Panc1 (cell line): ENCODE measurements around the gene TXNDC16. TPM values are rescaled to one million over a fixed set of nuclear protein-coding genes. Genes with fewer than 3 reads are reported as not detected.

Experiments
- ATAC-seq: fragments of 200-7000 bp; cut with Tn5 transposase; 2 replicates; pipeline ENCODE4 v1.9.1; 2020; ENCODE audit warnings: mild to moderate bottlenecking, moderate library complexity
- BruUV-seq: library from RNA; stranded (reverse); fragments of 400-500 nt; replicated peaks from 2 replicates; lab custom pipeline; 2021; lab: Mats Ljungman, UMichigan
- CTCF ChIA-PET: fragments of 300-600 bp; sonication (Branson Sonifier 250); formaldehyde crosslinking; loops from one replicate; lab custom pipeline; 2022; ENCODE audit warnings: antibody characterized with exemption; lab: Charles Lee
- POLR2A ChIA-PET: fragments of 300-600 bp; sonication (Branson Sonifier 250); formaldehyde crosslinking; loops from one replicate; lab custom pipeline; 2022; ENCODE audit warnings: antibody characterized with exemption; lab: Charles Lee
- DNase-seq: peaks from one replicate; pipeline ENCODE4 v3.0.0-alpha.2; 2010; ENCODE audit warnings: low read depth, low spot score
- H3K27ac ChIP-seq: 2 replicates; pipeline ENCODE4 v1.5.1; 2011; ENCODE audit warnings: mild to moderate bottlenecking, low read length, inconsistent platforms
- H3K27me3 ChIP-seq: fragments of 200-500 bp; sonication (Bioruptor generic); 2 replicates; pipeline ENCODE4 v1.6.0; 2014; ENCODE audit warnings: low read length, inconsistent platforms; ENCODE audit not compliant: control insufficient read depth, insufficient read depth
- H3K36me3 ChIP-seq: fragments of 200-500 bp; sonication (Bioruptor generic); 2 replicates; pipeline ENCODE4 v1.5.1; 2014; ENCODE audit warnings: inconsistent platforms, mild to moderate bottlenecking, low read length, moderate library complexity; ENCODE audit not compliant: control insufficient read depth, insufficient read depth
- H3K4me1 ChIP-seq: 2 replicates; pipeline ENCODE4 v1.5.1; 2011; ENCODE audit warnings: inconsistent platforms, mild to moderate bottlenecking, low read length, moderate library complexity; ENCODE audit not compliant: control insufficient read depth, insufficient read depth
- H3K4me3 ChIP-seq, 2 experiments: 2 replicates each; pipeline ENCODE4 v1.5.1; 2011 to 2012; ENCODE audit warnings: low read depth in 2 of 2, low read length in 2 of 2, mild to moderate bottlenecking in 2 of 2, inconsistent platforms in 1 of 2, moderate library complexity in 1 of 2
- H3K9me3 ChIP-seq: fragments of 200-500 bp; sonication (Bioruptor generic); 2 replicates; pipeline ENCODE4 v1.5.1; 2014; ENCODE audit warnings: low read depth, mild to moderate bottlenecking, inconsistent platforms, low read length, moderate library complexity; ENCODE audit not compliant: control insufficient read depth, insufficient read depth
- POLR2AphosphoS5 ChIP-seq: IDR thresholded peaks from 2 replicates; pipeline ENCODE4 v1.6.1; 2012; ENCODE audit warnings: mild to moderate bottlenecking, low read depth, low read length, moderate library complexity
- SIN3A ChIP-seq: IDR thresholded peaks from 2 replicates; pipeline ENCODE4 v1.6.1; 2012; ENCODE audit warnings: low read depth, mild to moderate bottlenecking, low read length, moderate library complexity, borderline replicate concordance; ENCODE audit not compliant: insufficient read depth
- TCF7L2 ChIP-seq: IDR thresholded peaks from 2 replicates; pipeline ENCODE4 v1.6.1; 2011; ENCODE audit warnings: mild to moderate bottlenecking, low read depth, low read length, inconsistent platforms
- in situ Hi-C: cut with HindIII; loops from 2 replicates; pipeline ENCODE4 v1.10.0; 2016; ENCODE audit warnings: low sequenced_read_pairs, low pct_unique_long_range_greater_than_20kb
- intact Hi-C: fragments of 100-400 bp; cut with micrococcal nuclease; formaldehyde crosslinking; loops from one replicate; pipeline ENCODE4 v1.10.0; 2022; ENCODE audit not compliant: unreplicated experiment
- total RNA-seq: library from RNA; stranded (reverse); gene quantifications from one replicate; pipeline ENCODE4 v1.2.1, GENCODE V29; 2021; ENCODE audit not compliant: unreplicated experiment
- TF ChIP-seq, protein P1 (sequence below): fragments of 450-650 bp; IDR thresholded peaks from 2 replicates; pipeline ENCODE4 v1.5.1; 2017; ENCODE audit warnings: mild to moderate bottlenecking
- TF ChIP-seq, protein P2 (sequence below), 2 experiments: IDR thresholded peaks; 2 replicates each; pipeline ENCODE4 v1.6.1; 2011 to 2012; ENCODE audit warnings: low read depth in 2 of 2, control low read depth in 1 of 2, low read length in 1 of 2, mild to moderate bottlenecking in 1 of 2, moderate library complexity in 1 of 2; ENCODE audit not compliant: insufficient read depth in 1 of 2

Gene TXNDC16
- total RNA-seq, 1 experiment from 2014 or later: 4.9 TPM

DNA sequence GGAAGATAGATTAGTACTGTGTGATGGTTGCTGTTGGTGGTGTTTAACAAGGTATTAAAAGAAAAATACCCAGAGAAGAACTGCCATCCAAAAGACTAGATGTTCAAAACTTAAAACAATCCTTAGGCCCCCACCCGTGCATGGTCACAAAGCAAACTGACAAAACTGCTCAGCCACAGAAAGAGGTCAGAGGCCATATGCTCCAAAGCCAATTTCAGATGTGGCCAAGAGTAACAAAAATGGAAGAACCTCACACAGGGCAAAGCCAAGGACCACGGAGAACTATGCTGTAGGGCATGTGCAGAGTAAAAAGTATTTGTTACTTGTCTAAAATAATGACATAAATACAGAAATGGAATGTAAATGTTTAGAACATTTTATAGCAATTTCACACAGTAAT is 5.3 kb downstream of the TXNDC16 start:
- POLR2A ChIA-PET: no interaction called here
- DNase-seq: no peak
- Histone ChIP-seq H3K9me3 (no peaks in the 10 kb centered on the region), H3K4me1 (peaks cover 7% of the 10 kb centered on the region; the same call in 1 of the 2 replicates), H3K27me3 (no peaks in the 10 kb centered on the region), H3K36me3 (no peaks in the 10 kb centered on the region), H3K4me3 (no peak overlapping the region), H3K27ac (no peak overlapping the region)
- intact Hi-C loops (no loop called here), in situ Hi-C loops (no loop called here)
- CTCF ChIA-PET: interaction anchor here (0.6 kb wide), 1 partner anchor 630 kb away, joined by 3 read pairs; no protein-coding TSS in a partner anchor
- ATAC-seq: no peak
- BruUV-seq: no TSS peak
- TF ChIP-seq, protein P1, sequence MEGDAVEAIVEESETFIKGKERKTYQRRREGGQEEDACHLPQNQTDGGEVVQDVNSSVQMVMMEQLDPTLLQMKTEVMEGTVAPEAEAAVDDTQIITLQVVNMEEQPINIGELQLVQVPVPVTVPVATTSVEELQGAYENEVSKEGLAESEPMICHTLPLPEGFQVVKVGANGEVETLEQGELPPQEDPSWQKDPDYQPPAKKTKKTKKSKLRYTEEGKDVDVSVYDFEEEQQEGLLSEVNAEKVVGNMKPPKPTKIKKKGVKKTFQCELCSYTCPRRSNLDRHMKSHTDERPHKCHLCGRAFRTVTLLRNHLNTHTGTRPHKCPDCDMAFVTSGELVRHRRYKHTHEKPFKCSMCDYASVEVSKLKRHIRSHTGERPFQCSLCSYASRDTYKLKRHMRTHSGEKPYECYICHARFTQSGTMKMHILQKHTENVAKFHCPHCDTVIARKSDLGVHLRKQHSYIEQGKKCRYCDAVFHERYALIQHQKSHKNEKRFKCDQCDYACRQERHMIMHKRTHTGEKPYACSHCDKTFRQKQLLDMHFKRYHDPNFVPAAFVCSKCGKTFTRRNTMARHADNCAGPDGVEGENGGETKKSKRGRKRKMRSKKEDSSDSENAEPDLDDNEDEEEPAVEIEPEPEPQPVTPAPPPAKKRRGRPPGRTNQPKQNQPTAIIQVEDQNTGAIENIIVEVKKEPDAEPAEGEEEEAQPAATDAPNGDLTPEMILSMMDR: no peak
- TF ChIP-seq SIN3A: no peak
- TF ChIP-seq, protein P2, sequence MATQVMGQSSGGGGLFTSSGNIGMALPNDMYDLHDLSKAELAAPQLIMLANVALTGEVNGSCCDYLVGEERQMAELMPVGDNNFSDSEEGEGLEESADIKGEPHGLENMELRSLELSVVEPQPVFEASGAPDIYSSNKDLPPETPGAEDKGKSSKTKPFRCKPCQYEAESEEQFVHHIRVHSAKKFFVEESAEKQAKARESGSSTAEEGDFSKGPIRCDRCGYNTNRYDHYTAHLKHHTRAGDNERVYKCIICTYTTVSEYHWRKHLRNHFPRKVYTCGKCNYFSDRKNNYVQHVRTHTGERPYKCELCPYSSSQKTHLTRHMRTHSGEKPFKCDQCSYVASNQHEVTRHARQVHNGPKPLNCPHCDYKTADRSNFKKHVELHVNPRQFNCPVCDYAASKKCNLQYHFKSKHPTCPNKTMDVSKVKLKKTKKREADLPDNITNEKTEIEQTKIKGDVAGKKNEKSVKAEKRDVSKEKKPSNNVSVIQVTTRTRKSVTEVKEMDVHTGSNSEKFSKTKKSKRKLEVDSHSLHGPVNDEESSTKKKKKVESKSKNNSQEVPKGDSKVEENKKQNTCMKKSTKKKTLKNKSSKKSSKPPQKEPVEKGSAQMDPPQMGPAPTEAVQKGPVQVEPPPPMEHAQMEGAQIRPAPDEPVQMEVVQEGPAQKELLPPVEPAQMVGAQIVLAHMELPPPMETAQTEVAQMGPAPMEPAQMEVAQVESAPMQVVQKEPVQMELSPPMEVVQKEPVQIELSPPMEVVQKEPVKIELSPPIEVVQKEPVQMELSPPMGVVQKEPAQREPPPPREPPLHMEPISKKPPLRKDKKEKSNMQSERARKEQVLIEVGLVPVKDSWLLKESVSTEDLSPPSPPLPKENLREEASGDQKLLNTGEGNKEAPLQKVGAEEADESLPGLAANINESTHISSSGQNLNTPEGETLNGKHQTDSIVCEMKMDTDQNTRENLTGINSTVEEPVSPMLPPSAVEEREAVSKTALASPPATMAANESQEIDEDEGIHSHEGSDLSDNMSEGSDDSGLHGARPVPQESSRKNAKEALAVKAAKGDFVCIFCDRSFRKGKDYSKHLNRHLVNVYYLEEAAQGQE (IDR thresholded peaks at IDR 0.05; ENCODE audit: insufficient read depth in 1 of 2, low read depth in 2 of 2, low read length in 1 of 2): no peak
- TF ChIP-seq TCF7L2: no peak
- no peak for TF ChIP-seq POLR2AphosphoS5

DNA sequence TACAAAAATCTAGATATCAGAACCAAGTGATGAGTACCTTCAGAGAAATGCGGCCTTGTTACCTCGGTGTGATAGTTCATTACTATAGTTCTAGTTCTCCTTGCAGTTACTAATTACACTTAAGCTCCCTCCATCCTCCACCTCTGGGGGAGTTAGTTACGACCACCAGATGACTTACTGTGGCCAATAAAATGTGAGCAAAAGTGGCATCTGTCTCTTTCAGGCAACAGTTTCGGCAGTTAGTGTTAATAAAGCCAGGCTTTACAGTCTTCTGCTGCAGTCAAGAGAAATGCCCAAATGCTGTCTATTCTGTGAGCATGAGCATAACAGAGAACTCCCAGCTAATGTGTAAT is 6.0 kb downstream of the TXNDC16 start:
- CTCF ChIA-PET: interaction anchor here (0.6 kb wide), 1 partner anchor 631 kb away, joined by 3 read pairs; no protein-coding TSS in a partner anchor
- Histone ChIP-seq H3K4me3 (no peak overlapping the region), H3K36me3 (no peaks in the 10 kb centered on the region), H3K9me3 (no peaks in the 10 kb centered on the region), H3K27ac (no peak overlapping the region), H3K27me3 (no peaks in the 10 kb centered on the region), H3K4me1 (peaks cover 5% of the 10 kb centered on the region; the same call in 1 of the 2 replicates)
- DNase-seq (no peak), ATAC-seq (no peak)
- POLR2A ChIA-PET: no interaction called here
- in situ Hi-C loops: no loop called here
- TF ChIP-seq POLR2AphosphoS5 (no peak), SIN3A (no peak), TCF7L2 (no peak)
- TF ChIP-seq, protein P2 (IDR thresholded peaks at IDR 0.05; ENCODE audit: insufficient read depth in 1 of 2, low read depth in 2 of 2, low read length in 1 of 2): no peak
- TF ChIP-seq, protein P1: no peak
- intact Hi-C loops: no loop called here
- no TSS peak for BruUV-seq
